Motor neuron (in vitro differentiated cells): Measurements from ENCODE around the gene MFGE8. TPM values are rescaled to one million over a fixed set of nuclear protein-coding genes. Genes with fewer than 3 reads are reported as not detected.

Experiments
- ATAC-seq, 8 experiments: fragments of 200-7000 bp; cut with Tn5 transposase; replicated peaks in 6 of 8; 2 replicates each; pipeline ENCODE4 v1.8.0; 2021; ENCODE audit warnings: mild to moderate bottlenecking in 8 of 8, moderate library complexity in 8 of 8
- H3K27ac ChIP-seq, 2 donors: fragments of 250-450 bp; sonication (Bioruptor Pico); 2 replicates each; pipeline ENCODE4 v1.9.0; 2021; ENCODE audit warnings: antibody characterized with exemption in 2 of 2, mild to moderate bottlenecking in 2 of 2, moderate library complexity in 1 of 2
- H3K4me1 ChIP-seq, 2 donors: fragments of 250-450 bp; sonication (Bioruptor Pico); replicated peaks in 1 of 2; 2 replicates each; pipeline ENCODE4 v1.6.1; 2021; ENCODE audit warnings: antibody characterized with exemption in 2 of 2, mild to moderate bottlenecking in 2 of 2, moderate library complexity in 1 of 2
- H3K4me3 ChIP-seq, 5 donors: fragments of 250-450 bp; sonication (Bioruptor Pico); 2 replicates each; pipeline ENCODE4 v1.9.0; 2021; ENCODE audit warnings: antibody characterized with exemption in 5 of 5, mild to moderate bottlenecking in 5 of 5, moderate library complexity in 4 of 5
- WGBS, 10 experiments: fragments of 450-650 bp; shearing (Covaris generic); methylation state at CpG; one replicate each; pipeline ENCODE4 v1.0.0; 2022; 5-methylcytosine and 5-hydroxymethylcytosine counted together
- in situ Hi-C, 9 experiments: fragments of 400-800 bp; cut with MboI; loops; one replicate each; pipeline ENCODE4 v1.15.0; 2021; ENCODE audit warnings: low sequenced_read_pairs in 9 of 9, low pct_unique_long_range_greater_than_20kb in 2 of 9; ENCODE audit not compliant: unreplicated experiment in 9 of 9
- total RNA-seq, 8 experiments: library from RNA; unstranded; fragments of 300-600 nt; gene quantifications; 2 replicates each; pipeline versions ENCODE4 v1.2.3 to v1.2.4, GENCODE V29; 2022

The MFGE8 gene
- total RNA-seq, 8 experiments from 2014 or later, result 7.4 to 60.1 (median 33.8) TPM

- in situ Hi-C loops, result no loop called here
- H3K4me1 ChIP-seq, result no peaks in the 10 kb centered on the region
- H3K27ac ChIP-seq, result no peak overlapping the region
- 0 to 100% (median 50%) methylated on average over 1 to 3 of the region's 6 CpGs; no CpG with 5 or more reads in 1 of the 10 experiments for WGBS, 10 experiments
- no peak for ATAC-seq
- H3K4me3 ChIP-seq, result no peak overlapping the region
These were observed 38.5 kb downstream of the MFGE8 start for GRCh38 chr15:88874684-88875083.

- in situ Hi-C loops, result no loop called here
- H3K4me3 ChIP-seq, result no peak overlapping the region
- WGBS, 10 experiments, result 40 to 100% (median 97%) methylated on average over 1 to 6 of the region's 15 CpGs; no CpG with 5 or more reads in 2 of the 10 experiments
- ATAC-seq, result no peak
- H3K27ac ChIP-seq, result no peak overlapping the region
- no peaks in the 10 kb centered on the region for H3K4me1 ChIP-seq
These were observed 38.9 kb downstream of the MFGE8 start for GRCh38 chr15:88874275-88874674.

GRCh38 chr15:88873786-88874185 is 39.4 kb downstream of the MFGE8 start:
- no peak for ATAC-seq
- H3K4me3 ChIP-seq, result no peak overlapping the region
- in situ Hi-C loops, result no loop called here
- H3K27ac ChIP-seq, result no peak overlapping the region
- 53 to 100% (median 78%) methylated on average over 1 to 5 of the region's 13 CpGs; no CpG with 5 or more reads in 4 of the 10 experiments for WGBS, 10 experiments
- H3K4me1 ChIP-seq, result no peaks in the 10 kb centered on the region

DNA sequence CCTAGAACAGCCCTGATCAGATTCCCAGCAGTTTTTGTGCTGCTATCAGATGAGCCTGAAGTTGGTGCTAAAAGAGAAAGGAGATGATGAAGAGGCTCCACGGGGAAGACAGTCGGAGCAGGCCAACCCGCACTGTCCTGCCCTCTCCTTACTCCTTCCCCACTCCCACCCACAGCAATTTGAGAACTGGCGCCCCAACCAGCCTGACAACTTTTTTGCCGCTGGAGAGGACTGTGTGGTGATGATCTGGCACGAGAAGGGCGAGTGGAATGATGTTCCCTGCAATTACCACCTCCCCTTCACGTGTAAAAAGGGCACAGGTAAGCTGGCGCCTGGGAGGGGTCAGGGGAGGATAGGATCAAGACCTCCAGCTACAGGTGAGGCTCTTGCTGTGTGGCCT is 40.5 kb downstream of the MFGE8 start:
- WGBS, 10 experiments, result 59 to 100% (median 76%) methylated on average over 1 to 5 of the region's 9 CpGs; no CpG with 5 or more reads in 6 of the 10 experiments
- in situ Hi-C loops, result no loop called here
- Histone ChIP-seq H3K4me3 (no peak overlapping the region), H3K4me1 (no peaks in the 10 kb centered on the region), H3K27ac (no peak overlapping the region)
- ATAC-seq, result no peak

DNA sequence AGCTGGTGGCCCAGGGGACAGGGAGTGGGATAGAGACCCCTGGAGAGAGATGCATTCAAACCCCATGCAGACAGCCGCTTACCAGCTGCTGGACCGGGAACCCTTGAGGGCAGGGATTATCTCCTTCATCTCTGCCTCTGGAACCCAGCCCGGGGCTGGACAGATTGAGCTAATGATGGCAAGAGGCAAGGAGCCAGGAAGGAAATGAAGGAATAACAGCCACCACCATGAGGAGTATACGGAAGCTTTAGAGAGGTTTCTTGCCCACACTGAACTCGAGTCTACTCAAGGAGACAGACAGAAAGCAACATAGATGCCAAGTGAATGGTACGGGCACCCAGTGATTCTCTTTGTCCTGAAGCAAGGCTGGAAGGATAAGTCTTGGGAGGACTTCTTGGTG is 41.1 kb downstream of the MFGE8 start:
- no peak overlapping the region for H3K4me3 ChIP-seq
- no peaks in the 10 kb centered on the region for H3K4me1 ChIP-seq
- ATAC-seq, result no peak
- 8 to 79% (median 57%) methylated on average over 1 to 6 of the region's 6 CpGs; no CpG with 5 or more reads in 5 of the 10 experiments for WGBS, 10 experiments
- in situ Hi-C loops, result no loop called here
- no peak overlapping the region for H3K27ac ChIP-seq

GRCh38 chr15:88871313-88871712 is 41.9 kb downstream of the MFGE8 start:
- in situ Hi-C loops, result no loop called here
- 60 to 80% methylated on average over 1 of the region's 14 CpGs; no CpG with 5 or more reads in 8 of the 10 experiments for WGBS, 10 experiments

GRCh38 chr15:88866295-88866881 is 46.8 kb downstream of the MFGE8 start:
- in situ Hi-C loops, result no loop called here
- H3K4me1 ChIP-seq, result no peaks in the 10 kb centered on the region
- no peak for ATAC-seq
- H3K27ac ChIP-seq, result no peak overlapping the region
- WGBS, 10 experiments, result 43 to 95% (median 80%) methylated on average over 1 to 6 of the region's 10 CpGs; no CpG with 5 or more reads in 2 of the 10 experiments
- H3K4me3 ChIP-seq, result no peak overlapping the region

More at GRCh38 chr15:88871313-88871712, 41.9 kb downstream of the MFGE8 start:
- no peaks in the 10 kb centered on the region for H3K4me1 ChIP-seq
- H3K27ac ChIP-seq, result no peak overlapping the region
- no peak for ATAC-seq
- H3K4me3 ChIP-seq, result no peak overlapping the region

DNA sequence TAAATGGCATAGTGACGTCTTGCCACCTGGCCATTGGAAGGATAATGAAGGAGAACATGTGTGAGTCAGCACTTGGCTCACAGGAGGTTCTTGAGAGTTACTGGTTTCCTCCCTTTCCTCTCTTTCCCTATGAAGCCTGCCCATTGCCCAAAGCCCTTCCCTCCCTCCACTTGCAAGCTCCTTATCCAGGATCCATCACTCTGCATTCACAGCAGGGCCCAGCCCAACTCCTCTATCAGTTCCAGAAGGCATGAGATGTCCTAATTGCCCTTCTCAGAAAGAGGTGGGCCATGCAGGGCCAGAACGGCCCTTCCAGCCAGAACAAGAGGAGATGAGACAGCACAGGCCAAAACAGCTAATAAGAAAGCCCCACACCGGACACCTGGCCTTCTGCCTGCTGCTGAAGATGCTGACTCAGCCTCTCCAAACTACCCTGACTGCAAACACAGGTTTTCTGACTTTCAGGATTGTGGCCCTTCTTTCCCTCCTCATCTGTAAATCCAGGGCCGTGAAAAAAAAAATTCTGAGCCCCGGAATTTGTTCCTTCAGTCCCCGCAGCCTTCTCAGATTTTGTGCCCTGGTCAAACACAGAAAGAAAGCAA is 47.6 kb downstream of the MFGE8 start:
- Histone ChIP-seq H3K4me3 (no peak overlapping the region), H3K27ac (no peak overlapping the region), H3K4me1 (no peaks in the 10 kb centered on the region)
- WGBS, 10 experiments, result 0 to 85% (median 29%) methylated on average over 1 to 5 of the region's 6 CpGs; no CpG with 5 or more reads in 1 of the 10 experiments
- ATAC-seq, result peak in 2 of 8 experiments; percentile 93 to 97
- in situ Hi-C loops, result no loop called here

DNA sequence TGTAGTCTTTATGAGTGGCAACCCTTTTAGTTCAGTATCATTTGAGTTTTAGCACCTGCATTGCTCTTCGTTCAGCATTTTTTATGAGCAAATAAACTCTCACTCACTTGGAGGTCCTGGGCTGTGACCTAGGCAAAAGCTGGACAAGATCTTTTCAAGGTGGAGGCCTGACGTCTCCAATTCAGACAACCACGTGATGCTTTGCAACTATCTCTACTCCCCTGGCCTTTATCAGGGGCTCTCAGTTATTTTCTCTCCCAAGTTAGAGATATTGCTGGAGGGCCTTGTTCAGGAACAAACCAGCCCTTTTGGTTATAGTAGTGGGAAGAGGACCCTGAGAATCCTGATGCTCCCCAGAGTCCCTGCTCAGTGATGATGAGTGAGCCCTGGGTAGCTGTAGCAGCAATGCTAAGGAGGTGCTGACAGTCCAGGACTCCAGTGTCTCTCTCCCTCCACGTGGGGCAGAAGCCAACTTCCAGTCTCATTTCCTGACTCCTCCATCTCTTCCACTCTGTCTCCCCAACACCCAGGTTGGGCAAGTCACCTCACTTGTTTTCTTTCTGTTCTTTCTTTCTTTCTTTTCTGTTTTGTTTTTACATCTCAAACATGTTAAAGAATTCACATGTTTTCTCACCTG is 48.2 kb downstream of the MFGE8 start:
- in situ Hi-C loops, result no loop called here
- peak in 2 of 8 experiments; percentile 53 to 59 for ATAC-seq
- WGBS, 10 experiments, result 0 to 83% (median 23%) methylated on average over 1 to 4 of the region's 4 CpGs; no CpG with 5 or more reads in 1 of the 10 experiments

DNA sequence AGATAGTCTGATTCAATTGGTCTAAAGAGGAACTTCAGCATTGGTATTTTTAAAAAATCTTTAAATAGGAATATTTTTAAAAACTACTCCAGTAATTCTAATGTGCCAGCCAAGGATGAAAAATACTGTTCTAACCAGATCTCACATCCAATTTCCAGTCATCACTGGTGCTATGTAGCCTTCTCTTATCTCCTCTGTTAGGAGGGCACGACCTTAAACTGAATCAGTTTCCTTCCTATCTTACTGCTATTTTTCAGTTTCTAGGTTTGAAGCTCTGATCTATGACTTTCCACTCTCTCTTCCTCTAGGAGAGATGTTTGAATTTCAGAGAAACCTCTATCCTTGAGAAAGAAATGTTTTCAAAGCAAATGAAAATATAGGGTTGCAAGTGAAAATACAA is 49.8 kb downstream of the MFGE8 start:
- in situ Hi-C loops, result no loop called here
- no peak for ATAC-seq
- H3K4me3 ChIP-seq, result no peak overlapping the region
- no peaks in the 10 kb centered on the region for H3K4me1 ChIP-seq
- WGBS, 10 experiments, result 0 to 67% (median 38%) methylated on average over 1 of the region's 1 CpG; no CpG with 5 or more reads in 4 of the 10 experiments
- H3K27ac ChIP-seq, result no peak overlapping the region

More for the DNA sequence above, 48.2 kb downstream of the MFGE8 start:
- Histone ChIP-seq H3K27ac (no peak overlapping the region), H3K4me1 (no peaks in the 10 kb centered on the region), H3K4me3 (no peak overlapping the region)

GRCh38 chr15:88860212-88860611 is 53.0 kb downstream of the MFGE8 start:
- ATAC-seq, result no peak
- Histone ChIP-seq H3K4me1 (no peaks in the 10 kb centered on the region), H3K27ac (no peak overlapping the region), H3K4me3 (no peak overlapping the region)
- 0 to 80% (median 58%) methylated on average over 1 to 5 of the region's 7 CpGs; no CpG with 5 or more reads in 2 of the 10 experiments for WGBS, 10 experiments
- in situ Hi-C loops, result no loop called here

DNA sequence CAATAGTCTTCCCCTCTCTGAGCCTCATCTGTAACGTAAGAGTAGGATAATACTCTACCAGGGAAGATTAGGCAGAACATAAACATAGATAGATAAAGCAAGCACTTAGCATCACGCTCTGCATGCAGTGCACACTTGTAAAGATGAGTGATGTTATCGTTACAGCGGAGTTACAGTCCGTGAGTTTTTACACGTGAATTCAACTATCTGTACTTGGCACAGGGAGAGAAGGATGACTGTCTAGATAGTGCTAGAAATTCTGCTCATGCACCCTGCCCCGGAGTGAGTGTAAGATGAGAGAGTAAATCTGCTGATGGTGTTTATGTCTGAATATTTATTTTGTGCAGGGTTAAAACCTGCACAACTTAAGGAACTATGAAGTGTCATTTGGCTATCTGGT is 53.6 kb downstream of the MFGE8 start:
- in situ Hi-C loops, result no loop called here
- WGBS, 10 experiments, result 0 to 86% (median 40%) methylated on average over 1 to 7 of the region's 7 CpGs; no CpG with 5 or more reads in 2 of the 10 experiments
- ATAC-seq, result no peak
- no peak overlapping the region for H3K27ac ChIP-seq
- no peaks in the 10 kb centered on the region for H3K4me1 ChIP-seq
- H3K4me3 ChIP-seq, result no peak overlapping the region

- Histone ChIP-seq H3K27ac (no peak overlapping the region), H3K4me3 (no peak overlapping the region), H3K4me1 (no peaks in the 10 kb centered on the region)
- in situ Hi-C loops, result no loop called here
- no peak for ATAC-seq
- 69 to 100% (median 90%) methylated on average over 1 to 6 of the region's 11 CpGs; no CpG with 5 or more reads in 6 of the 10 experiments for WGBS, 10 experiments
These were observed 54.2 kb downstream of the MFGE8 start for GRCh38 chr15:88858934-88859333.
